Activated CD8-positive, alpha-beta memory T cell treated with anti-CD3 and anti-CD28 coated beads for 4 hours (primary cell): ENCODE data around the gene SLC43A1.
A peak's percentile ranks its signal among the peaks of the same experiment; 100 is the strongest.
"Not testable (repeated sequence)": the region's sequence is repeated elsewhere in the genome, so short reads cannot be mapped to it uniquely, and the experiment has no call there.

ENCODE experiments used
- DNase-seq, 2 donors: peaks; one replicate each; pipeline ENCODE4 v3.0.0-alpha.2; 2020; ENCODE audit warnings: low read depth in 2 of 2

SLC43A1 gene

GRCh38 chr11:57460758-57461749, 54.4 kb downstream of the SLC43A1 start:
- no peak for DNase-seq

- no peak for DNase-seq
These were observed 55.3 kb downstream of the SLC43A1 start, which contains the start of gene RTN4RL2 for GRCh38 chr11:57460022-57460757. RTN4RL2 (plus strand) TSS chr11:57460528; CDS start chr11:57460866, 338 bp downstream.

GRCh38 chr11:57459164-57460021, 56.1 kb downstream of the SLC43A1 start:
- no peak for DNase-seq

GRCh38 chr11:57458410-57459163, 56.9 kb downstream of the SLC43A1 start:
- peak; percentile 53 to 72 for DNase-seq

GRCh38 chr11:57458060-57458409, 57.5 kb downstream of the SLC43A1 start:
- DNase-seq, result peak in 1 of 2 donors; percentile 47

- DNase-seq, result no peak
These were observed 57.9 kb downstream of the SLC43A1 start for GRCh38 chr11:57457643-57458023.

- DNase-seq, result peak in 1 of 2 donors; percentile 48
These were observed 58.4 kb downstream of the SLC43A1 start for GRCh38 chr11:57456960-57457642.

- no peak for DNase-seq
These were observed 61.8 kb downstream of the SLC43A1 start for GRCh38 chr11:57453543-57454177.

GRCh38 chr11:57446055-57446454, 69.4 kb downstream of the SLC43A1 start:
- no peak for DNase-seq

GRCh38 chr11:57445122-57445394, 70.4 kb downstream of the SLC43A1 start:
- DNase-seq, result not testable (repeated sequence)

- no peak for DNase-seq
These were observed 71.0 kb downstream of the SLC43A1 start for GRCh38 chr11:57444362-57445121.

- DNase-seq, result no peak
These were observed 74.6 kb downstream of the SLC43A1 start for GRCh38 chr11:57440744-57441414.

GRCh38 chr11:57439786-57440185, 75.7 kb downstream of the SLC43A1 start:
- no peak for DNase-seq

GRCh38 chr11:57438345-57439285, 76.9 kb downstream of the SLC43A1 start:
- DNase-seq, result no peak

- no peak for DNase-seq
These were observed 79.5 kb downstream of the SLC43A1 start for GRCh38 chr11:57436031-57436430.

- no peak for DNase-seq
These were observed 80.6 kb downstream of the SLC43A1 start for GRCh38 chr11:57434640-57435546.
